GM12892 (cell line): ENCODE measurements around the gene ZIC4.

Experiments
- POLR2A ChIP-seq: IDR thresholded peaks from 2 replicates; pipeline ENCODE4 v1.6.1; 2011; ENCODE audit warnings: low read depth, low read length, control low read depth
- POLR2AphosphoS5 ChIP-seq: IDR thresholded peaks from 2 replicates; pipeline ENCODE4 v1.6.1; 2011; ENCODE audit warnings: low read depth, low read length, control low read depth

GRCh38 chr3:147426931-147427330 lies 20.6 kb upstream of the ZIC4 start:
- TF ChIP-seq POLR2A (no peak), POLR2AphosphoS5 (no peak)
